BJ (cell line): ENCODE data around the gene BRWD1. TPM values are rescaled to one million over a fixed set of nuclear protein-coding genes. Genes with fewer than 3 reads are reported as not detected.
A peak's percentile ranks its signal among the peaks of the same experiment; 100 is the strongest.

ENCODE experiments used
- CTCF ChIA-PET: fragments of 350-600 bp; formaldehyde crosslinking; extraction: SDS; loops from one replicate; lab custom pipeline; 2021; ENCODE audit warnings: antibody characterized with exemption, inconsistent platforms; lab: Yijun Ruan, JAX
- POLR2A ChIA-PET: fragments of 300-600 bp; sonication (Branson Sonifier 250); formaldehyde crosslinking; extraction: SDS; loops from one replicate; lab custom pipeline; 2021; ENCODE audit warnings: antibody characterized with exemption; lab: Charles Lee
- DNase-seq: peaks from one replicate; pipeline ENCODE4 v3.0.0-alpha.2; 2011; ENCODE audit warnings: low read depth
- H3K27me3 ChIP-seq: 2 replicates; pipeline ENCODE4 v1.6.0; 2011; ENCODE audit warnings: low read length; ENCODE audit not compliant: control insufficient read depth, insufficient read depth
- H3K36me3 ChIP-seq: 2 replicates; pipeline ENCODE4 v1.5.1; 2011; ENCODE audit warnings: low read length; ENCODE audit not compliant: control insufficient read depth, insufficient read depth
- H3K4me3 ChIP-seq: 2 replicates; pipeline ENCODE4 v1.5.1; 2011; ENCODE audit warnings: low read depth, mild to moderate bottlenecking, control low read depth, low read length
- CTCF ChIP-seq: IDR thresholded peaks from 2 replicates; pipeline ENCODE4 v1.5.1; 2011; ENCODE audit warnings: low read depth, mild to moderate bottlenecking, control low read depth, inconsistent platforms, low read length, moderate library complexity; ENCODE audit not compliant: insufficient read depth
- polyA plus RNA-seq: library from polyadenylated mRNA; depleted of rRNA; stranded (reverse); fragments of >200 nt; gene quantifications from 2 replicates; pipeline ENCODE4 v1.2.3, GENCODE V29; 2011

BRWD1 gene
- polyA plus RNA-seq, 1 experiment, result 5.9 TPM

DNA sequence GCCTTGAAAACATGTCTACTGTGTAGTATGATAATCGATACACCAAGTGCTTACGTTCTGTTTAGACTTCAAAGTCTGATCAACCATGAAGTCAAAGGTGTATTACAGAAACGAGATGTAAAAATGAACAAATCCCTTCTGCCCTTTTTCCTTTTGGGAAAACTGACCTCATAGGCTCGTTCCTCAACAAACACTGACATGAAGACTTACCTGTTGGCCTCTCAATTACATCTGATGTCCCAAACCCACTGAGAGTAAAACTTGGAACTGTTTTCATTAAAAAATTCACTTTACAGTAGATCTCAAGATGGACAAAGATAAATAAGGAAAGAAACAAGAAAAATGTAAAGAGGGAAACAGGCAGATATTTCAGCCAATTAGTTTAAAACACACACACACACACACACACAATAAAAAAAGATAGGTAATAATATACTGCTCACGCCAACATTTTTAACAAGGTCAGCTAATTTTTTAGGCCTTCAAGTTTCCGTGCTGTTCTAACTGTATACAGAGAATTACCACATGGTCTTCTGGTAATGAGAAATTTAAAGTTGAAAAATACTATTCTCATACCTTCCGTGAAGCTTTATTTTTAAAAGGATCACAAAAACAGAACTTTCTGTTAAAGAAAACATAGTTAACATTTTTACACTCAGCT, 33.4 kb upstream of the BRWD1 start:
- DNase-seq, result no peak
- no peak for TF ChIP-seq CTCF
- ChIA-PET POLR2A (interaction anchor here (0.6 kb wide), 1 partner anchor 98 kb away, joined by 3 read pairs; no protein-coding TSS in a partner anchor), CTCF (interaction anchor here (1.7 to 2.4 kb wide), 3 partner anchors 27 to 41 kb away, joined by 4 to 7 read pairs (median 5); no protein-coding TSS in a partner anchor)
- no peaks in the 10 kb centered on the region for H3K27me3 ChIP-seq
- H3K4me3 ChIP-seq, result peak overlapping the region; percentile 1; the same call in 1 of the 2 replicates
- H3K36me3 ChIP-seq, result peaks cover 10% of the 10 kb centered on the region

GRCh38 chr21:39346206-39346605, 32.8 kb upstream of the BRWD1 start:
- TF ChIP-seq CTCF, result no peak
- H3K27me3 ChIP-seq, result no peaks in the 10 kb centered on the region
- H3K36me3 ChIP-seq, result peaks cover 12% of the 10 kb centered on the region
- CTCF ChIA-PET, result interaction anchor here (1.7 to 2.4 kb wide), 2 partner anchors 27 to 42 kb away, joined by 5 to 7 read pairs; no protein-coding TSS in a partner anchor
- POLR2A ChIA-PET, result no interaction called here
- H3K4me3 ChIP-seq, result no peak overlapping the region
- DNase-seq, result no peak

- CTCF ChIA-PET, result interaction anchor here (0.6 kb wide), 1 partner anchor 29 kb away, joined by 6 read pairs; no protein-coding TSS in a partner anchor
- Histone ChIP-seq H3K36me3 (peaks cover 14% of the 10 kb centered on the region), H3K4me3 (no peak overlapping the region), H3K27me3 (no peaks in the 10 kb centered on the region)
- POLR2A ChIA-PET, result no interaction called here
- no peak for DNase-seq
- TF ChIP-seq CTCF, result no peak
Observed at GRCh38 chr21:39345440-39345839, 32.0 kb upstream of the BRWD1 start.

GRCh38 chr21:39344848-39345247, 31.4 kb upstream of the BRWD1 start:
- POLR2A ChIA-PET, result no interaction called here
- H3K4me3 ChIP-seq, result no peak overlapping the region
- TF ChIP-seq CTCF, result no peak
- peaks cover 14% of the 10 kb centered on the region for H3K36me3 ChIP-seq
- H3K27me3 ChIP-seq, result no peaks in the 10 kb centered on the region
- CTCF ChIA-PET, result no interaction called here
- DNase-seq, result no peak

DNA sequence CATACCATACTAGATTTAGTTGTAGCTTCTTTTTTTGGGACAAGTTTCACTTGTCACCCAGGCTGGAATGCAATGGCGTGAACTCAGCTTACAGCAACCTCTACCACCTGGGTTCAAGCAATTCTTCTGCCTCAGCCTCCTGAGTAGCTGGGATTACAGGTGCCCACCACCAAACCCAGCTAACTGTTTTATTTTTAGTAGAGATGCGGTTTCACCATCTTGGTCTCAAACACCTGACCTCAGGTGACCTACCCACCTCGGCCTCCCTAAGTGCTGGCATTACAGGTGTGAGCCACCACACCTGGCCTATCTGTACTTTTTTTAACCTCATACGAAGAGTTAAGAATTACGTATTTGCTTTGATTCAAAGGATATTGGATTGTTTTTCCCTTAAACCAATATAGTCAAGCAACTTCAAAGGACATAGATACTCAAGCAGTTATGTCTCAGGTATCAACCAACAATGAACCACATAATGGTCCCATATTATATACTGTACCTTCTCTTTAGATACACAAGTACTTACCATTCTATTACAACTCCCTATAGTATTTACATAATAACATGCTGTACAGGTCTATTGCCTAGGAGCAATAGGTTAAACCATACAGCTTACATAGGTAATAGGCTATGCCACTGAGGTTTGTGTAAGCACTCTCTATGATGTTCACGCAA, 28.0 kb upstream of the BRWD1 start:
- POLR2A ChIA-PET, result no interaction called here
- no peak for TF ChIP-seq CTCF

More for the DNA sequence above, 28.0 kb upstream of the BRWD1 start:
- CTCF ChIA-PET, result no interaction called here
- no peak for DNase-seq
- Histone ChIP-seq H3K4me3 (no peak overlapping the region), H3K27me3 (no peaks in the 10 kb centered on the region), H3K36me3 (peaks cover 13% of the 10 kb centered on the region)
